ENCODE measurements around the gene C17orf67. TPM values are rescaled to one million over a fixed set of nuclear protein-coding genes. Genes with fewer than 3 reads are reported as not detected.

C17orf67 gene
- total and polyA plus RNA-seq, 2 of the 13 experiments (the other 11 are each of a cell fraction or from before 2014, with no cell fraction given), result 0.41 to 0.86 TPM

DNA sequence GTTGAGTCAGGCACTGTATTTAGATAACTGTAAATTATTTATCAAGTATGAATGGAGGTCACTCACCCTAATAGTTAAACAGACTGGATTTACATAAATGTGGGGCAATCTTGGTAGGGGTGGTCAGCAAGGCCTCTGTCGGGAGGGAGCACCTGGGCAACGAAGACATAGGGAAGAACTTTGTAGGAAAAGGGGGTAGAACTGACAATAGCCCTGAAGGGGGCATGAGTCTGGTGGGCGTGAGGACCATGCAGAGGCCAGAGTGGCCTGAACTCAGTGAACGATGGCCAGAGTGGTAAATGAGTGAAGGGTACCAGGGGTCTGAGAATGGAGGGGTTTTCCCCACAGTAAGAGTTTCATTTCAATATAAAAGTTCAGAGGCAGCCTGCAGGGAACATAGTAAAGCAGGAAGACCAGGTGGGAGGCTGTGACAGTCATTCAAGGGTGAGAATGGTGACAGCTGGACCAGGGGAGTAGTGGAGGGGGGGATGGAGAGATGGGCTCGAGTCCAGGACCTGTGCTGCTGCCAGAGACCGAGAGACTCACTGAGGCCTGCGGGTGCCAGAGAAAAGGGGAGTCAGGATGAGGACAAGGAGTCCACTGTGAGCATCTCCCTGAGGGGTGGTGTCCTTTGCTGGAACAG lies 2.9 kb downstream of the C17orf67 start:
- WGBS (ENCODE audit: low lambda C conversion rate), result 59% methylated on average over 7 of the region's 7 CpGs
- in situ Hi-C loops (cut with HindIII; ENCODE audit: extremely low pct_ligation_motif_present, low pct_unique_long_range_greater_than_20kb), result no loop called here
- FAIRE-seq (no peak), ATAC-seq (no peak), DNase-seq (ENCODE audit: low spot score) (no peak)
- Histone ChIP-seq H3K4me2 (ENCODE audit: low read depth, low read length) (no peak overlapping the region), H3K27me3 (ENCODE audit: control insufficient read depth in 1 of 2, insufficient read depth in 2 of 2, low read length in 2 of 2) (no peaks in the 10 kb centered on the region; a peak in 1 of 5 replicates), H3K27ac (ENCODE audit: extremely low read length, insufficient read depth, low read length) (no peak overlapping the region), H3K36me3 (replicated peaks in 1 of 2; ENCODE audit: control insufficient read depth in 1 of 2, insufficient read depth in 2 of 2, low read length in 2 of 2) (no peaks in the 10 kb centered on the region), H2AFZ (ENCODE audit: low read length) (no peak overlapping the region), H3K79me2 (ENCODE audit: insufficient read depth, low read length) (no peaks in the 10 kb centered on the region), H4K20me1 (ENCODE audit: insufficient read depth, low read length) (no peaks in the 10 kb centered on the region), H3K9me3 (ENCODE audit: low read length) (no peaks in the 10 kb centered on the region), H3K4me3 (replicated peaks in 1 of 3; ENCODE audit: insufficient read depth in 1 of 3, low read depth in 2 of 3, low read length in 3 of 3) (no peak overlapping the region), H3K4me1 (ENCODE audit: insufficient read depth, low read length) (peaks cover 45% of the 10 kb centered on the region), H3K9ac (ENCODE audit: insufficient read depth, low read depth, low read length) (no peak overlapping the region)
- ChIA-PET POLR2A (no interaction called here), CTCF (ENCODE audit: low intra/inter-chr PET ratio, low total read pairs) (no interaction called here)
- intact Hi-C loops (cut with micrococcal nuclease; ENCODE audit: unreplicated experiment), result no loop called here
- TF ChIP-seq SPEN (CRISPR knock-in tag; IDR thresholded peaks at IDR 0.05; ENCODE audit: low read depth), result no peak
- TF ChIP-seq, protein P1, sequence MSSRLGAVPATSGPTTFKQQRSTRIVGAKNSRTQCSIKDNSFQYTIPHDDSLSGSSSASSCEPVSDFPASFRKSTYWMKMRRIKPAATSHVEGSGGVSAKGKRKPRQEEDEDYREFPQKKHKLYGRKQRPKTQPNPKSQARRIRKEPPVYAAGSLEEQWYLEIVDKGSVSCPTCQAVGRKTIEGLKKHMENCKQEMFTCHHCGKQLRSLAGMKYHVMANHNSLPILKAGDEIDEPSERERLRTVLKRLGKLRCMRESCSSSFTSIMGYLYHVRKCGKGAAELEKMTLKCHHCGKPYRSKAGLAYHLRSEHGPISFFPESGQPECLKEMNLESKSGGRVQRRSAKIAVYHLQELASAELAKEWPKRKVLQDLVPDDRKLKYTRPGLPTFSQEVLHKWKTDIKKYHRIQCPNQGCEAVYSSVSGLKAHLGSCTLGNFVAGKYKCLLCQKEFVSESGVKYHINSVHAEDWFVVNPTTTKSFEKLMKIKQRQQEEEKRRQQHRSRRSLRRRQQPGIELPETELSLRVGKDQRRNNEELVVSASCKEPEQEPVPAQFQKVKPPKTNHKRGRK (CRISPR knock-in tag; IDR thresholded peaks at IDR 0.05), result no peak
- TF ChIP-seq CBX5 (CRISPR knock-in tag; IDR thresholded peaks at IDR 0.05; ENCODE audit: borderline replicate concordance), result no peak
- no peak for TF ChIP-seq POGZ (CRISPR knock-in tag; IDR thresholded peaks at IDR 0.05)
- TF ChIP-seq ZNF207 (IDR thresholded peaks at IDR 0.05; ENCODE audit: borderline replicate concordance), result no peak
- no peak for TF ChIP-seq CEBPG (CRISPR knock-in tag; IDR thresholded peaks at IDR 0.05)
- TF ChIP-seq ZNF547 (CRISPR knock-in tag; IDR thresholded peaks at IDR 0.05), result no peak
- TF ChIP-seq ZNF766 (CRISPR knock-in tag; IDR thresholded peaks at IDR 0.05; ENCODE audit: borderline replicate concordance), result no peak
- BruUV-seq (replicated peaks), result no TSS peak
